WTC11 (cell line): ENCODE results near the gene CAPN7. TPM values are rescaled to one million over a fixed set of nuclear protein-coding genes. Genes with fewer than 3 reads are reported as not detected.

Experiments
- ATAC-seq: fragments of 200-7000 bp; cut with Tn5 transposase; 2 replicates; pipeline ENCODE4 v1.10.0; 2021; ENCODE audit warnings: mild to moderate bottlenecking, moderate library complexity
- CTCF ChIA-PET: fragments of 300-600 bp; sonication (Branson Sonifier 250); formaldehyde crosslinking; loops from one replicate; lab custom pipeline; 2021; ENCODE audit warnings: antibody characterized with exemption; lab: Charles Lee
- POLR2A ChIA-PET: fragments of 350-600 bp; sonication (Branson Sonifier 250); formaldehyde crosslinking; loops from one replicate; lab custom pipeline; 2021; ENCODE audit warnings: antibody characterized with exemption; lab: Charles Lee
- DNase-seq: peaks from one replicate; pipeline ENCODE4 v3.0.0; 2021; ENCODE audit warnings: low spot score
- H3K27ac Mint-ChIP-seq: 2 replicates; pipeline ENCODE4 v1.8.0; 2021; ENCODE audit warnings: mixed read lengths
- H3K27me3 Mint-ChIP-seq: 2 replicates; pipeline ENCODE4 v1.8.0; 2021; ENCODE audit warnings: low read depth, mild to moderate bottlenecking, moderate library complexity, mixed read lengths
- H3K36me3 Mint-ChIP-seq: 2 replicates; pipeline ENCODE4 v1.8.0; 2021; ENCODE audit warnings: mixed read lengths
- H3K4me1 Mint-ChIP-seq: 2 replicates; pipeline ENCODE4 v1.8.0; 2022; ENCODE audit warnings: mixed read lengths
- H3K4me3 Mint-ChIP-seq: 2 replicates; pipeline ENCODE4 v1.8.0; 2021; ENCODE audit warnings: mild to moderate bottlenecking, moderate library complexity, mixed read lengths
- H3K9me3 Mint-ChIP-seq: 2 replicates; pipeline ENCODE4 v1.8.0; 2021; ENCODE audit warnings: mixed read lengths
- ARID4B ChIP-seq: sonication (generic); formaldehyde crosslinking; IDR thresholded peaks from 2 replicates; pipeline ENCODE4 v1.8.0; 2023; ENCODE audit warnings: missing genetic modification reagents, mild to moderate bottlenecking, borderline replicate concordance
- ETV6 ChIP-seq: sonication (generic); formaldehyde crosslinking; IDR thresholded peaks from 2 replicates; pipeline ENCODE4 v1.8.1; 2022; ENCODE audit warnings: mild to moderate bottlenecking, missing genetic modification reagents
- FOXK1 ChIP-seq: sonication (generic); formaldehyde crosslinking; IDR thresholded peaks from 2 replicates; pipeline ENCODE4 v1.8.0; 2022; ENCODE audit warnings: mild to moderate bottlenecking, moderate library complexity, missing genetic modification reagents
- GABPB1 ChIP-seq: sonication (generic); formaldehyde crosslinking; IDR thresholded peaks from 2 replicates; pipeline ENCODE4 v1.8.1; 2023; ENCODE audit warnings: mild to moderate bottlenecking, missing genetic modification reagents
- KAT7 ChIP-seq: sonication (generic); formaldehyde crosslinking; IDR thresholded peaks from 2 replicates; pipeline ENCODE4 v1.8.1; 2023; ENCODE audit warnings: missing genetic modification reagents, mild to moderate bottlenecking, borderline replicate concordance
- MXD4 ChIP-seq: fragments of 250-450 bp; sonication (Bioruptor Pico); IDR thresholded peaks from 2 replicates; pipeline ENCODE4 v1.8.0; 2021; ENCODE audit warnings: mild to moderate bottlenecking, moderate library complexity, borderline replicate concordance
- MYBL2 ChIP-seq: sonication (generic); formaldehyde crosslinking; IDR thresholded peaks from 2 replicates; pipeline ENCODE4 v1.8.1; 2023; ENCODE audit warnings: mild to moderate bottlenecking, moderate library complexity, missing genetic modification reagents
- NFATC4 ChIP-seq: fragments of 250-450 bp; sonication (Bioruptor Pico); IDR thresholded peaks from 2 replicates; pipeline ENCODE4 v1.9.0; 2021; ENCODE audit warnings: mild to moderate bottlenecking
- NFE2L1 ChIP-seq: sonication (generic); formaldehyde crosslinking; IDR thresholded peaks from 2 replicates; pipeline ENCODE4 v1.8.1; 2023; ENCODE audit warnings: missing genetic modification reagents
- NR3C1 ChIP-seq: sonication (generic); formaldehyde crosslinking; conservative IDR thresholded peaks from 2 replicates; pipeline ENCODE4 v1.8.1; 2023; ENCODE audit warnings: low read depth, mild to moderate bottlenecking, missing genetic modification reagents
- TCF7 ChIP-seq: sonication (generic); formaldehyde crosslinking; IDR thresholded peaks from 2 replicates; pipeline ENCODE4 v1.8.0; 2022; ENCODE audit warnings: mild to moderate bottlenecking, low read depth, missing genetic modification reagents, moderate library complexity
- ZBTB21 ChIP-seq: sonication (generic); formaldehyde crosslinking; IDR thresholded peaks from 2 replicates; pipeline ENCODE4 v1.8.1; 2023; ENCODE audit warnings: mild to moderate bottlenecking, missing genetic modification reagents, borderline replicate concordance
- ZMAT4 ChIP-seq: fragments of 250-450 bp; sonication (Bioruptor Pico); IDR thresholded peaks from 2 replicates; pipeline ENCODE4 v1.9.0; 2021; ENCODE audit warnings: mild to moderate bottlenecking
- ZNF219 ChIP-seq: sonication (generic); formaldehyde crosslinking; IDR thresholded peaks from 2 replicates; pipeline ENCODE4 v1.8.0; 2023; ENCODE audit warnings: missing genetic modification reagents, mild to moderate bottlenecking, borderline replicate concordance
- total RNA-seq: library from RNA; stranded (reverse); gene quantifications from 3 replicates; pipeline ENCODE4 v1.2.3, GENCODE V29; 2021
- TF ChIP-seq, protein P1 (sequence below): sonication (generic); formaldehyde crosslinking; IDR thresholded peaks from 2 replicates; pipeline ENCODE4 v1.8.1; 2022; ENCODE audit warnings: low read depth, missing genetic modification reagents, borderline replicate concordance
- TF ChIP-seq, protein P2 (sequence below): fragments of 200-600 bp; IDR thresholded peaks from 2 replicates; pipeline ENCODE4 v1.8.0; 2022; ENCODE audit warnings: antibody characterized with exemption
- TF ChIP-seq, protein P3 (sequence below): fragments of 250-450 bp; sonication (Bioruptor Pico); IDR thresholded peaks from 2 replicates; pipeline ENCODE4 v1.9.0; 2021; ENCODE audit warnings: mild to moderate bottlenecking, borderline replicate concordance

The CAPN7 gene
- total RNA-seq, 1 experiment from 2014 or later: 16.8 TPM

DNA sequence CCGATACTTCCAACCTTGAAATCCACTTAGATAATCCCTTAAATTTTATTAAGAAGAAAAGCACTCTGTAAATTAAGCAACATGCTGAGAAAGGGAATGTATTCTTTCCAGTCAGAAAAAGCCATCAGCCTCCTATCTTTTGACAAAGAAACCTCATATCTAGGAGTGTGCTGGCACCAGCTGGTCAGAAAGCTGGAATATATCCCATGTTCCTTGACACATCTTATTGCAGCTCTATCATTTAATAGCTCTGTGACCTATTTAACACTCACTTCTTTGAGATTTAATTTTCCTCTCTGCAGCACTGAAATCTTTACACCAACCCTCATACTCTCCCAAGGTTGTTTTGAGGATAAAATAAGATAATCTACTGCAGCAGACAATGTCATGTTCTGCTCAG lies 30.4 kb upstream of the CAPN7 start (continued):
- no peak for TF ChIP-seq ZMAT4

GRCh38 chr3:15180042-15180611 lies 25.9 kb upstream of the CAPN7 start:
- ATAC-seq: no peak
- CTCF ChIA-PET: interaction anchor here (1.2 to 1.6 kb wide), 2 partner anchors 26 to 62 kb away, joined by 3 to 5 read pairs; partner anchors contain the start of gene CAPN7

DNA sequence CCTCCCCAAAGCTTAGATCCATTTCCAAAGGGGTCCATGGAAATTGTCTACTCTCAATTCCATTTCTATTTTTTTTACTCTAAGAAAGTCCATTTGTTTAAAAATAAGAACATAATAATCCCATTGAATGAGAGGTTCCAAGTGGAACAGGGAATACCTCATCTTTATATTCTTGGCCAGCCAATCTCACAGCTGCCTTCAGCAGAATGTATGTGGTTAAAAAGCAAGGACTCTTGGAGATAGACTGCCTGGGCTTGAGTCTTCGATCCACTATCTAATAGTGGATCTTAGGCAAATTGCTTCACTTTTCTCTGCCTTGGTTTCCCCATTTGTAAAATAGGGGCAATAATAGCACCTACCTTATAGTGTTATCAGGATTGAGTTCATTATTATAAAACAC lies 24.5 kb upstream of the CAPN7 start:
- ATAC-seq: no peak
- Mint-ChIP-seq H3K27me3 (peaks cover 2% of the 10 kb centered on the region; the same call in 1 of the 2 replicates), H3K36me3 (peaks cover 5% of the 10 kb centered on the region), H3K4me3 (no peak overlapping the region), H3K9me3 (peaks cover 6% of the 10 kb centered on the region), H3K4me1 (peaks cover 33% of the 10 kb centered on the region), H3K27ac (no peak overlapping the region)
- POLR2A ChIA-PET: interaction anchor here (0.6 kb wide), 2 partner anchors 26 to 31 kb away, joined by 3 to 5 read pairs; no protein-coding TSS in a partner anchor
- DNase-seq: no peak
- CTCF ChIA-PET: no interaction called here
- TF ChIP-seq TCF7 (CRISPR knock-in tag): no peak
- TF ChIP-seq, protein P1, sequence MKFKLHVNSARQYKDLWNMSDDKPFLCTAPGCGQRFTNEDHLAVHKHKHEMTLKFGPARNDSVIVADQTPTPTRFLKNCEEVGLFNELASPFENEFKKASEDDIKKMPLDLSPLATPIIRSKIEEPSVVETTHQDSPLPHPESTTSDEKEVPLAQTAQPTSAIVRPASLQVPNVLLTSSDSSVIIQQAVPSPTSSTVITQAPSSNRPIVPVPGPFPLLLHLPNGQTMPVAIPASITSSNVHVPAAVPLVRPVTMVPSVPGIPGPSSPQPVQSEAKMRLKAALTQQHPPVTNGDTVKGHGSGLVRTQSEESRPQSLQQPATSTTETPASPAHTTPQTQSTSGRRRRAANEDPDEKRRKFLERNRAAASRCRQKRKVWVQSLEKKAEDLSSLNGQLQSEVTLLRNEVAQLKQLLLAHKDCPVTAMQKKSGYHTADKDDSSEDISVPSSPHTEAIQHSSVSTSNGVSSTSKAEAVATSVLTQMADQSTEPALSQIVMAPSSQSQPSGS (CRISPR knock-in tag): no peak
- TF ChIP-seq FOXK1 (CRISPR knock-in tag): no peak
- no peak for TF ChIP-seq MXD4 (CRISPR knock-in tag)
- TF ChIP-seq ZNF219 (CRISPR knock-in tag): no peak
- no peak for TF ChIP-seq NR3C1
- TF ChIP-seq ETV6 (CRISPR knock-in tag): no peak
- TF ChIP-seq GABPB1 (CRISPR knock-in tag): no peak
- no peak for TF ChIP-seq KAT7 (CRISPR knock-in tag)
- TF ChIP-seq, protein P2, sequence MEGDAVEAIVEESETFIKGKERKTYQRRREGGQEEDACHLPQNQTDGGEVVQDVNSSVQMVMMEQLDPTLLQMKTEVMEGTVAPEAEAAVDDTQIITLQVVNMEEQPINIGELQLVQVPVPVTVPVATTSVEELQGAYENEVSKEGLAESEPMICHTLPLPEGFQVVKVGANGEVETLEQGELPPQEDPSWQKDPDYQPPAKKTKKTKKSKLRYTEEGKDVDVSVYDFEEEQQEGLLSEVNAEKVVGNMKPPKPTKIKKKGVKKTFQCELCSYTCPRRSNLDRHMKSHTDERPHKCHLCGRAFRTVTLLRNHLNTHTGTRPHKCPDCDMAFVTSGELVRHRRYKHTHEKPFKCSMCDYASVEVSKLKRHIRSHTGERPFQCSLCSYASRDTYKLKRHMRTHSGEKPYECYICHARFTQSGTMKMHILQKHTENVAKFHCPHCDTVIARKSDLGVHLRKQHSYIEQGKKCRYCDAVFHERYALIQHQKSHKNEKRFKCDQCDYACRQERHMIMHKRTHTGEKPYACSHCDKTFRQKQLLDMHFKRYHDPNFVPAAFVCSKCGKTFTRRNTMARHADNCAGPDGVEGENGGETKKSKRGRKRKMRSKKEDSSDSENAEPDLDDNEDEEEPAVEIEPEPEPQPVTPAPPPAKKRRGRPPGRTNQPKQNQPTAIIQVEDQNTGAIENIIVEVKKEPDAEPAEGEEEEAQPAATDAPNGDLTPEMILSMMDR: no peak
- TF ChIP-seq, protein P3, sequence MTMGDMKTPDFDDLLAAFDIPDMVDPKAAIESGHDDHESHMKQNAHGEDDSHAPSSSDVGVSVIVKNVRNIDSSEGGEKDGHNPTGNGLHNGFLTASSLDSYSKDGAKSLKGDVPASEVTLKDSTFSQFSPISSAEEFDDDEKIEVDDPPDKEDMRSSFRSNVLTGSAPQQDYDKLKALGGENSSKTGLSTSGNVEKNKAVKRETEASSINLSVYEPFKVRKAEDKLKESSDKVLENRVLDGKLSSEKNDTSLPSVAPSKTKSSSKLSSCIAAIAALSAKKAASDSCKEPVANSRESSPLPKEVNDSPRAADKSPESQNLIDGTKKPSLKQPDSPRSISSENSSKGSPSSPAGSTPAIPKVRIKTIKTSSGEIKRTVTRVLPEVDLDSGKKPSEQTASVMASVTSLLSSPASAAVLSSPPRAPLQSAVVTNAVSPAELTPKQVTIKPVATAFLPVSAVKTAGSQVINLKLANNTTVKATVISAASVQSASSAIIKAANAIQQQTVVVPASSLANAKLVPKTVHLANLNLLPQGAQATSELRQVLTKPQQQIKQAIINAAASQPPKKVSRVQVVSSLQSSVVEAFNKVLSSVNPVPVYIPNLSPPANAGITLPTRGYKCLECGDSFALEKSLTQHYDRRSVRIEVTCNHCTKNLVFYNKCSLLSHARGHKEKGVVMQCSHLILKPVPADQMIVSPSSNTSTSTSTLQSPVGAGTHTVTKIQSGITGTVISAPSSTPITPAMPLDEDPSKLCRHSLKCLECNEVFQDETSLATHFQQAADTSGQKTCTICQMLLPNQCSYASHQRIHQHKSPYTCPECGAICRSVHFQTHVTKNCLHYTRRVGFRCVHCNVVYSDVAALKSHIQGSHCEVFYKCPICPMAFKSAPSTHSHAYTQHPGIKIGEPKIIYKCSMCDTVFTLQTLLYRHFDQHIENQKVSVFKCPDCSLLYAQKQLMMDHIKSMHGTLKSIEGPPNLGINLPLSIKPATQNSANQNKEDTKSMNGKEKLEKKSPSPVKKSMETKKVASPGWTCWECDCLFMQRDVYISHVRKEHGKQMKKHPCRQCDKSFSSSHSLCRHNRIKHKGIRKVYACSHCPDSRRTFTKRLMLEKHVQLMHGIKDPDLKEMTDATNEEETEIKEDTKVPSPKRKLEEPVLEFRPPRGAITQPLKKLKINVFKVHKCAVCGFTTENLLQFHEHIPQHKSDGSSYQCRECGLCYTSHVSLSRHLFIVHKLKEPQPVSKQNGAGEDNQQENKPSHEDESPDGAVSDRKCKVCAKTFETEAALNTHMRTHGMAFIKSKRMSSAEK (CRISPR knock-in tag): no peak

More at GRCh38 chr3:15180042-15180611, 25.9 kb upstream of the CAPN7 start:
- Mint-ChIP-seq H3K36me3 (no peaks in the 10 kb centered on the region), H3K4me1 (peaks cover 28% of the 10 kb centered on the region), H3K27ac (no peak overlapping the region), H3K4me3 (no peak overlapping the region)
- POLR2A ChIA-PET: no interaction called here
- TF ChIP-seq TCF7 (CRISPR knock-in tag) (no peak), NFATC4 (no peak), MYBL2 (CRISPR knock-in tag) (no peak), ARID4B (CRISPR knock-in tag) (no peak), ZBTB21 (CRISPR knock-in tag) (no peak), NR3C1 (no peak), NFE2L1 (CRISPR knock-in tag) (no peak), ZNF219 (CRISPR knock-in tag) (no peak)
- TF ChIP-seq, all 79 proteins: peak for 0
- Mint-ChIP-seq H3K9me3 (no peaks in the 10 kb centered on the region), H3K27me3 (peaks cover 2% of the 10 kb centered on the region; the same call in 1 of the 2 replicates)
- DNase-seq: no peak
